HepG2 (cell line): ENCODE data around the gene DPH1. TPM values are rescaled to one million over a fixed set of nuclear protein-coding genes. Genes with fewer than 3 reads are reported as not detected.

Source experiments
- ATAC-seq: fragments of 200-7000 bp; cut with Tn5 transposase; 3 replicates; pipeline ENCODE4 v1.9.1; 2020; ENCODE audit warnings: mild to moderate bottlenecking, moderate library complexity
- BruUV-seq: library from RNA; stranded (reverse); fragments of 400-500 nt; replicated peaks from 2 replicates; lab custom pipeline; 2021; lab: Mats Ljungman, UMichigan
- CTCF ChIA-PET: fragments of 300-600 bp; formaldehyde crosslinking; extraction: SDS; loops from one replicate; lab custom pipeline; 2021; ENCODE audit warnings: low total read pairs, inconsistent platforms, low intra/inter-chr PET ratio; lab: Yijun Ruan, JAX
- POLR2A ChIA-PET: fragments of 350-600 bp; sonication (Branson Sonifier 250); formaldehyde crosslinking; loops from one replicate; lab custom pipeline; 2020; ENCODE audit warnings: antibody characterized with exemption, inconsistent platforms; lab: Yijun Ruan, JAX
- DNase-seq: peaks from one replicate; pipeline ENCODE4 v3.0.0-alpha.2; 2015; ENCODE audit warnings: low spot score
- FAIRE-seq: peaks from 3 replicates; lab custom pipeline; 2011; peaks lifted over from hg19 to GRCh38; lab: Jason Lieb, UNC
- H2AFZ ChIP-seq: one replicate; pipeline ENCODE4 v1.6.1; 2011; ENCODE audit warnings: low read length, inconsistent platforms
- H3K27ac ChIP-seq: fragments of 300-600 bp; 3 replicates; pipeline ENCODE4 v1.8.0; 2011; ENCODE audit warnings: mixed run types, mild to moderate bottlenecking, mixed read lengths, low read length, inconsistent platforms; ENCODE audit not compliant: insufficient read depth; ENCODE audit errors: extremely low read length
- H3K27me3 ChIP-seq, 2 experiments: fragments of 200-600 bp in 1 of 2; 2 replicates in 1 of 2; 3 replicates in 1 of 2; pipeline versions ENCODE4 v1.6.0 to v1.8.0; 2011; ENCODE audit warnings: low read length in 2 of 2, mild to moderate bottlenecking in 2 of 2, moderate library complexity in 2 of 2, inconsistent platforms in 1 of 2; ENCODE audit not compliant: insufficient read depth in 2 of 2, control insufficient read depth in 1 of 2
- H3K36me3 ChIP-seq, 2 experiments: fragments of 200-600 bp in 1 of 2; replicated peaks in 1 of 2; 2 replicates in 1 of 2; 3 replicates in 1 of 2; pipeline versions ENCODE4 v1.5.1 to v1.8.0; 2011; ENCODE audit warnings: low read length in 2 of 2, inconsistent platforms in 1 of 2; ENCODE audit not compliant: insufficient read depth in 2 of 2, control insufficient read depth in 1 of 2
- H3K4me1 ChIP-seq: 2 replicates; pipeline ENCODE4 v1.5.1; 2012; ENCODE audit warnings: low read length, inconsistent platforms; ENCODE audit not compliant: insufficient read depth
- H3K4me2 ChIP-seq: 2 replicates; pipeline ENCODE4 v1.6.0; 2011; ENCODE audit warnings: low read depth, low read length, inconsistent platforms
- H3K4me3 ChIP-seq, 3 experiments: fragments of 200-600 bp in 1 of 3; sonication (generic), shearing (Covaris generic) in 1 of 3; replicated peaks in 1 of 3; 2 replicates each; pipeline ENCODE4 v1.5.1; 2011 to 2016; ENCODE audit warnings: low read length in 3 of 3, inconsistent platforms in 2 of 3, low read depth in 2 of 3, mild to moderate bottlenecking in 2 of 3, control low read depth in 1 of 3, mixed read lengths in 1 of 3; ENCODE audit not compliant: insufficient read depth in 1 of 3
- H3K79me2 ChIP-seq: one replicate; pipeline ENCODE4 v1.6.1; 2011; ENCODE audit warnings: low read length, inconsistent platforms; ENCODE audit not compliant: insufficient read depth
- H3K9ac ChIP-seq: 2 replicates; pipeline ENCODE4 v1.6.0; 2011; ENCODE audit warnings: mild to moderate bottlenecking, low read depth, low read length, inconsistent platforms; ENCODE audit not compliant: insufficient read depth
- H3K9me3 ChIP-seq: 2 replicates; pipeline ENCODE4 v1.5.1; 2012; ENCODE audit warnings: mild to moderate bottlenecking, low read length
- H4K20me1 ChIP-seq: 2 replicates; pipeline ENCODE4 v1.6.0; 2011; ENCODE audit warnings: inconsistent platforms, mild to moderate bottlenecking, low read length, moderate library complexity; ENCODE audit not compliant: insufficient read depth
- E2F2 ChIP-seq: sonication (generic); formaldehyde crosslinking; IDR thresholded peaks from 2 replicates; pipeline ENCODE4 v1.4.0; 2020; ENCODE audit warnings: missing genetic modification reagents, borderline replicate concordance
- FOXO4 ChIP-seq: sonication (generic); formaldehyde crosslinking; conservative IDR thresholded peaks from 2 replicates; pipeline ENCODE4 v1.8.1; 2023; ENCODE audit warnings: missing genetic modification reagents
- JUND ChIP-seq: sonication (generic); formaldehyde crosslinking; IDR thresholded peaks from 2 replicates; pipeline ENCODE4 v1.8.0; 2022; ENCODE audit warnings: mild to moderate bottlenecking, missing genetic modification reagents
- MAZ ChIP-seq, 2 experiments: sonication (generic) in 1 of 2; formaldehyde crosslinking in 1 of 2; IDR thresholded peaks; 2 replicates each; pipeline versions ENCODE4 v1.5.0 to v1.6.1; 2012 to 2020; ENCODE audit warnings: low read depth in 2 of 2, mild to moderate bottlenecking in 2 of 2, borderline replicate concordance in 1 of 2, improper control_type of control experiment in 1 of 2, low read length in 1 of 2, missing genetic modification reagents in 1 of 2, moderate library complexity in 1 of 2
- NONO ChIP-seq, 2 experiments: fragments of 450-650 bp in 1 of 2; sonication (generic) in 1 of 2; formaldehyde crosslinking in 1 of 2; IDR thresholded peaks in 1 of 2; conservative IDR thresholded peaks in 1 of 2; 2 replicates each; pipeline versions ENCODE4 v1.6.1 to v1.8.0; 2017 to 2022; ENCODE audit warnings: mild to moderate bottlenecking in 1 of 2, missing genetic modification reagents in 1 of 2, moderate library complexity in 1 of 2
- PATZ1 ChIP-seq: sonication (generic); formaldehyde crosslinking; IDR thresholded peaks from 2 replicates; pipeline ENCODE4 v1.4.0; 2020; ENCODE audit warnings: missing genetic modification reagents
- PRPF4 ChIP-seq: fragments of 200-400 bp; formaldehyde crosslinking; IDR thresholded peaks from 2 replicates; pipeline ENCODE4 v1.6.1; 2016; ENCODE audit warnings: low read length, low read depth; ENCODE audit not compliant: poor library complexity, severe bottlenecking
- RCOR2 ChIP-seq: IDR thresholded peaks from 2 replicates; pipeline ENCODE4 v1.6.1; 2016; ENCODE audit warnings: missing biosample characterization, missing genetic modification reagents
- RORA ChIP-seq: sonication (generic); formaldehyde crosslinking; IDR thresholded peaks from 2 replicates; pipeline ENCODE4 v1.5.0; 2020; ENCODE audit warnings: mild to moderate bottlenecking, missing genetic modification reagents, moderate library complexity
- SKI ChIP-seq: fragments of 450-650 bp; IDR thresholded peaks from one replicate; pipeline ENCODE4 v1.6.1; 2018; ENCODE audit warnings: mild to moderate bottlenecking; ENCODE audit not compliant: partially characterized antibody
- SP2 ChIP-seq: sonication (generic); formaldehyde crosslinking; IDR thresholded peaks from 2 replicates; pipeline ENCODE4 v1.5.1; 2020; ENCODE audit warnings: mild to moderate bottlenecking, missing genetic modification reagents
- TERF1 ChIP-seq: sonication (generic); formaldehyde crosslinking; IDR thresholded peaks from 2 replicates; pipeline ENCODE4 v1.8.0; 2022; ENCODE audit warnings: mild to moderate bottlenecking, missing genetic modification reagents, moderate library complexity
- THAP11 ChIP-seq: IDR thresholded peaks from 2 replicates; pipeline ENCODE4 v1.6.1; 2016; ENCODE audit warnings: missing biosample characterization, missing genetic modification reagents
- ZNF552 ChIP-seq: sonication (generic); formaldehyde crosslinking; IDR thresholded peaks from 2 replicates; pipeline ENCODE4 v1.9.0; 2022; ENCODE audit warnings: missing genetic modification reagents, mild to moderate bottlenecking, borderline replicate concordance
- ZNF691 ChIP-seq: sonication (generic); formaldehyde crosslinking; IDR thresholded peaks from 2 replicates; pipeline ENCODE4 v1.4.0; 2020; ENCODE audit warnings: missing genetic modification reagents, low read depth, mild to moderate bottlenecking, borderline replicate concordance
- WGBS: methylation state at CpG from one replicate; pipeline ENCODE4 v1.1.6; 2017; ENCODE audit warnings: low lambda C conversion rate; 5-methylcytosine and 5-hydroxymethylcytosine counted together
- in situ Hi-C: cut with HindIII; loops from 2 replicates; pipeline ENCODE4 v1.10.0; 2017; ENCODE audit warnings: low pct_unique_long_range_greater_than_20kb; ENCODE audit not compliant: extremely low pct_ligation_motif_present
- intact Hi-C: fragments of 100-400 bp; cut with micrococcal nuclease; formaldehyde crosslinking; loops from one replicate; pipeline ENCODE4 v1.10.0; 2022; ENCODE audit not compliant: unreplicated experiment
- polyA plus RNA-seq, 8 experiments: library from polyadenylated mRNA; depleted of rRNA in 3 of 8; stranded (reverse) in 7 of 8; unstranded in 1 of 8; fragments of >200 nt; fragmentation: Illumina TruSeq in 4 of 8; extraction: Trizol in 4 of 8; gene quantifications; 2 replicates each; pipeline versions ENCODE4 v1.2.1 to v1.2.3, GENCODE V29; 2011 to 2016; ENCODE audit warnings: low read depth in 4 of 8, missing spikeins in 1 of 8, mixed read lengths in 1 of 8; ENCODE audit not compliant: insufficient read depth in 1 of 8
- total RNA-seq, 5 experiments: library from RNA; depleted of rRNA; stranded (reverse); fragments of >200 nt; fragmentation: Illumina TruSeq; extraction: Trizol; gene quantifications; 2 replicates each; pipeline ENCODE4 v1.2.3, GENCODE V29; 2016; ENCODE audit warnings: low read depth in 1 of 5

Gene DPH1
- total and polyA plus RNA-seq, 2 of the 13 experiments (the other 11 are each of a cell fraction or from before 2014, with no cell fraction given), result 25.3 to 42.8 TPM

GRCh38 chr17:1997927-1998742 is 31.8 kb upstream of the DPH1 start:
- FAIRE-seq (no peak), ATAC-seq (peak; percentile 70), DNase-seq (peak; percentile 77)
- no TSS peak for BruUV-seq
- Histone ChIP-seq H3K9me3 (no peaks in the 10 kb centered on the region), H3K27ac (peak overlapping the region; percentile 70), H3K36me3 (no peaks in the 10 kb centered on the region), H3K4me3 (peak overlapping the region; percentile 38 to 66 (median 60); a peak in 5 of 6 replicates), H3K4me2 (peak overlapping the region; percentile 83), H3K4me1 (peaks cover 52% of the 10 kb centered on the region), H3K27me3 (peaks cover 0 to 6% of the 10 kb centered on the region in 2 experiments; a peak in 2 of 5 replicates), H2AFZ (no peak overlapping the region), H3K79me2 (no peaks in the 10 kb centered on the region), H3K9ac (peak overlapping the region; percentile 60), H4K20me1 (no peaks in the 10 kb centered on the region)
- in situ Hi-C loops (no loop called here), intact Hi-C loops (no loop called here)
- WGBS, result 0% methylated on average over 17 of the region's 92 CpGs
- ChIA-PET CTCF (no interaction called here), POLR2A (interaction anchor here (0.6 to 3.1 kb wide), 18 partner anchors 13 to 543 kb away, joined by 3 to 18 read pairs (median 4); partner anchors contain the start of genes RILP, RTN4RL1, SERPINF1 and SMYD4)
- TF ChIP-seq ZNF691 (no peak), TERF1 (no peak), THAP11 (CRISPR knock-in tag) (no peak), ZNF552 (CRISPR knock-in tag) (no peak), FOXO4 (CRISPR knock-in tag) (no peak), RORA (CRISPR knock-in tag) (no peak), SP2 (CRISPR knock-in tag) (no peak), PATZ1 (peak; percentile 82), SKI (peak; percentile 62), MAZ (IDR thresholded peaks at IDR 0.05; ENCODE audit: borderline replicate concordance, low read depth, low read length) (peak; percentile 40; the same call in 1 of the 2 replicates), MAZ (CRISPR knock-in tag; IDR thresholded peaks at IDR 0.05; ENCODE audit: low read depth) (peak; percentile 65), JUND (CRISPR knock-in tag) (no peak), PRPF4 (no peak), NONO (IDR thresholded peaks at IDR 0.05) (no peak), NONO (CRISPR knock-in tag; conservative IDR thresholded peaks at IDR 0.05) (0 out of 2 replicates have a peak, but pooled peaks have one; percentile 34), RCOR2 (CRISPR knock-in tag) (no peak), E2F2 (CRISPR knock-in tag) (no peak)
